H9 (cell line): ENCODE measurements around the gene PIK3R4. TPM values are rescaled to one million over a fixed set of nuclear protein-coding genes. Genes with fewer than 3 reads are reported as not detected.

Source experiments
- DNase-seq: peaks from one replicate; pipeline ENCODE4 v3.0.0-alpha.2; 2017
- H2AFZ ChIP-seq: one replicate; pipeline ENCODE4 v1.6.1; 2013; ENCODE audit warnings: mild to moderate bottlenecking, low read length, control low read depth, moderate library complexity
- H2AK5ac ChIP-seq: 2 replicates; pipeline ENCODE4 v1.6.1; 2013; ENCODE audit warnings: low read length, control low read depth, mixed read lengths; ENCODE audit not compliant: insufficient read length
- H2BK120ac ChIP-seq: one replicate; pipeline ENCODE4 v1.6.1; 2013; ENCODE audit warnings: low read depth, mild to moderate bottlenecking, low read length, control low read depth, inconsistent platforms; ENCODE audit not compliant: poor library complexity, severe bottlenecking
- H2BK12ac ChIP-seq: 2 replicates; pipeline ENCODE4 v1.6.1; 2013; ENCODE audit warnings: low read length, control low read depth, mixed read lengths, low read depth; ENCODE audit not compliant: insufficient read length
- H2BK15ac ChIP-seq: 2 replicates; pipeline ENCODE4 v1.6.1; 2013; ENCODE audit warnings: low read depth, low read length, control low read depth
- H2BK20ac ChIP-seq: one replicate; pipeline ENCODE4 v1.6.1; 2013; ENCODE audit warnings: low read depth, mild to moderate bottlenecking, low read length, control low read depth, inconsistent platforms; ENCODE audit not compliant: poor library complexity, severe bottlenecking
- H2BK5ac ChIP-seq: 2 replicates; pipeline ENCODE4 v1.6.1; 2013; ENCODE audit warnings: low read length, control low read depth, mixed read lengths; ENCODE audit not compliant: insufficient read length
- H3K14ac ChIP-seq: 2 replicates; pipeline ENCODE4 v1.6.1; 2013; ENCODE audit warnings: low read length, control low read depth; ENCODE audit not compliant: insufficient read depth
- H3K18ac ChIP-seq: 2 replicates; pipeline ENCODE4 v1.6.1; 2013; ENCODE audit warnings: low read depth, mild to moderate bottlenecking, mixed read lengths, low read length, control low read depth; ENCODE audit not compliant: insufficient read length
- H3K23ac ChIP-seq: 2 replicates; pipeline ENCODE4 v1.6.1; 2013; ENCODE audit warnings: low read length, control low read depth, mixed read lengths, low read depth; ENCODE audit not compliant: insufficient read length
- H3K23me2 ChIP-seq: 2 replicates; pipeline ENCODE4 v1.6.1; 2013; ENCODE audit warnings: low read depth, mild to moderate bottlenecking, mixed read lengths, low read length, control low read depth; ENCODE audit not compliant: insufficient read length, poor library complexity, severe bottlenecking
- H3K27ac ChIP-seq: 2 replicates; pipeline ENCODE4 v1.5.1; 2013; ENCODE audit warnings: low read length, control low read depth, mixed read lengths, low read depth; ENCODE audit not compliant: insufficient read length
- H3K27me3 ChIP-seq: 2 replicates; pipeline ENCODE4 v1.6.1; 2013; ENCODE audit warnings: low read length, control low read depth, inconsistent platforms; ENCODE audit not compliant: insufficient read depth
- H3K4ac ChIP-seq: 2 replicates; pipeline ENCODE4 v1.6.1; 2013; ENCODE audit warnings: low read depth, mild to moderate bottlenecking, control low read depth, inconsistent platforms, low read length, moderate library complexity
- H3K4me1 ChIP-seq: 2 replicates; pipeline ENCODE4 v1.6.1; 2013; ENCODE audit warnings: low read length, control low read depth, inconsistent platforms; ENCODE audit not compliant: insufficient read depth
- H3K4me2 ChIP-seq: 2 replicates; pipeline ENCODE4 v1.6.1; 2013; ENCODE audit warnings: low read length, control low read depth, mixed read lengths; ENCODE audit not compliant: insufficient read length, insufficient read depth
- H3K56ac ChIP-seq: 2 replicates; pipeline ENCODE4 v1.6.1; 2013; ENCODE audit warnings: low read depth, mild to moderate bottlenecking, mixed read lengths, low read length, control low read depth; ENCODE audit not compliant: insufficient read length
- H3K79me1 ChIP-seq: 2 replicates; pipeline ENCODE4 v1.6.1; 2013; ENCODE audit warnings: low read depth, mild to moderate bottlenecking, moderate library complexity, low read length, control low read depth, inconsistent platforms; ENCODE audit not compliant: insufficient read depth, poor library complexity, severe bottlenecking
- H3K79me2 ChIP-seq: 2 replicates; pipeline ENCODE4 v1.6.1; 2013; ENCODE audit warnings: low read length, control low read depth, inconsistent platforms; ENCODE audit not compliant: insufficient read depth
- H3K9ac ChIP-seq: 2 replicates; pipeline ENCODE4 v1.6.1; 2013; ENCODE audit warnings: low read length, control low read depth, mixed read lengths; ENCODE audit not compliant: insufficient read length; ENCODE audit errors: extremely low read depth
- H3K9me3 ChIP-seq: one replicate; pipeline ENCODE4 v1.6.1; 2013; ENCODE audit warnings: low read depth, low read length, inconsistent platforms; ENCODE audit not compliant: control insufficient read depth
- H3T11ph ChIP-seq: one replicate; pipeline ENCODE4 v1.6.1; 2013; ENCODE audit warnings: mild to moderate bottlenecking, low read length, control low read depth, inconsistent platforms
- H4K20me1 ChIP-seq: one replicate; pipeline ENCODE4 v1.6.1; 2013; ENCODE audit not compliant: control insufficient read depth, insufficient read length, insufficient read depth
- H4K5ac ChIP-seq: 2 replicates; pipeline ENCODE4 v1.6.1; 2013; ENCODE audit warnings: low read depth, mild to moderate bottlenecking, mixed read lengths, low read length, control low read depth; ENCODE audit not compliant: insufficient read length
- H4K8ac ChIP-seq: replicated peaks from 2 replicates; pipeline ENCODE4 v1.6.1; 2013; ENCODE audit warnings: low read length, control low read depth, mixed read lengths, low read depth; ENCODE audit not compliant: insufficient read length
- H4K91ac ChIP-seq: 2 replicates; pipeline ENCODE4 v1.6.1; 2013; ENCODE audit warnings: low read depth, mild to moderate bottlenecking, moderate library complexity, mixed read lengths, low read length, control low read depth; ENCODE audit not compliant: insufficient read length
- H3K27ac Mint-ChIP-seq, 3 experiments: 2 replicates in 2 of 3; 3 replicates in 1 of 3; pipeline ENCODE4 v1.8.0; 2020 to 2021; ENCODE audit warnings: mixed read lengths in 3 of 3, mild to moderate bottlenecking in 1 of 3, moderate library complexity in 1 of 3
- H3K27me3 Mint-ChIP-seq: 2 replicates; pipeline ENCODE4 v1.8.0; 2021; ENCODE audit warnings: low read depth, mild to moderate bottlenecking, moderate library complexity, mixed read lengths
- H3K36me3 Mint-ChIP-seq, 3 experiments: 2 replicates in 2 of 3; 3 replicates in 1 of 3; pipeline ENCODE4 v1.8.0; 2020 to 2021; ENCODE audit warnings: low read depth in 3 of 3, mixed read lengths in 3 of 3; ENCODE audit not compliant: insufficient read depth in 1 of 3
- H3K4me1 Mint-ChIP-seq, 2 experiments: 2 replicates each; pipeline ENCODE4 v1.8.0; 2020; ENCODE audit warnings: mixed read lengths in 2 of 2
- H3K4me3 Mint-ChIP-seq, 2 experiments: 2 replicates in 1 of 2; 3 replicates in 1 of 2; pipeline ENCODE4 v1.8.0; 2020 to 2021; ENCODE audit warnings: mild to moderate bottlenecking in 2 of 2, mixed read lengths in 2 of 2, moderate library complexity in 1 of 2
- H3K9me3 Mint-ChIP-seq, 2 experiments: 2 replicates in 1 of 2; 3 replicates in 1 of 2; pipeline ENCODE4 v1.8.0; 2020; ENCODE audit warnings: mild to moderate bottlenecking in 2 of 2, mixed read lengths in 2 of 2, moderate library complexity in 1 of 2
- WGBS: extraction: QIAGEN DNeasy Blood & Tissue Kit; methylation state at CpG from one replicate; pipeline ENCODE4 v1.1.7; 2013; ENCODE audit warnings: missing lambda C conversion rate, low lambda C conversion rate, mixed read lengths; ENCODE audit not compliant: insufficient read length; ENCODE audit errors: extremely low coverage; 5-methylcytosine and 5-hydroxymethylcytosine counted together
- total RNA-seq: library from RNA; stranded (reverse); gene quantifications from 2 replicates; pipeline ENCODE4 v1.2.1, GENCODE V29; 2021
- TF ChIP-seq, protein P1 (sequence below): fragments of 200-600 bp; sonication (generic); conservative IDR thresholded peaks from 3 replicates; pipeline ENCODE4 v1.8.0; 2021; ENCODE audit warnings: antibody characterized with exemption, mild to moderate bottlenecking

The PIK3R4 gene
- total RNA-seq, 1 experiment from 2014 or later, result 28.6 TPM

DNA sequence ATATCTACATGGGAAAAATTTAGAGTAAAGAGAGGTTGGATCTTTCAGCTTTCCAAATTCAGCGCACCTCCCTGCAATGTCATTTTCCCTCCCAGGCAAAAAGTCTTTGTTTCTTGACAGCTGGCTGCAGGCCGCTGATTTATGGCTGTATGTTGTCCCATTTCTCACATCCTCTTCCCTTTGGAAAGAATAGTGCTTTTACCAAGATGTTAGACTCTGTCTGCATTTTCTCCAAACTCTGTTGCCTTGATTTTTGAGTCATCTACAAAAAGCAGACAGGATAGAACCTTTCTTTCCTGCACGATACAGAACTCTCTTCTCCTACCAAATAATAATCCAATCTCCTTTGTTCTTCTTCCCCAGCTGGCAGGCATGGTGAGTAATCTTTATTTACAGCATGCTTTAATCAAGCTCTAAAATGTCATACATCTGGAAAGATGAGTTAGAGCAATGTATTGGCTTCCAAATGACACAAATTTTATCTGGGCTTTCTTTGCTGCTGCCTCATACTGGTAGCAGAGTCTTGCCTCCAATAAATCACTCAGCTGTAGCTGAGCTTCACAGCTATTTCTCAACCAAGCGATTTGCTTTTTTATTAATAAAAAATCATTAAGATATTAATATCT, 101.9 kb downstream of the PIK3R4 start:
- Histone ChIP-seq H3K4me1 (no peaks in the 10 kb centered on the region), H3K56ac (no peak overlapping the region), H3K23ac (no peak overlapping the region), H3K4ac (no peak overlapping the region), H2AFZ (no peak overlapping the region), H2BK20ac (no peak overlapping the region), H4K91ac (no peak overlapping the region), H3K23me2 (no peaks in the 10 kb centered on the region), H2BK12ac (no peak overlapping the region), H3K14ac (no peak overlapping the region), H3K79me2 (no peaks in the 10 kb centered on the region), H3K79me1 (no peaks in the 10 kb centered on the region), H2BK5ac (no peak overlapping the region), H3K27ac (no peak overlapping the region), H2AK5ac (no peak overlapping the region), H3K18ac (no peak overlapping the region), H3K9ac (no peak overlapping the region), H3K4me2 (no peak overlapping the region), H2BK120ac (no peak overlapping the region), H2BK15ac (no peak overlapping the region), H3T11ph (no peak overlapping the region), H3K27me3 (no peaks in the 10 kb centered on the region), H4K8ac (no peak overlapping the region), H4K20me1 (no peaks in the 10 kb centered on the region), H3K9me3 (no peaks in the 10 kb centered on the region), H4K5ac (no peak overlapping the region)
- TF ChIP-seq, protein P1, sequence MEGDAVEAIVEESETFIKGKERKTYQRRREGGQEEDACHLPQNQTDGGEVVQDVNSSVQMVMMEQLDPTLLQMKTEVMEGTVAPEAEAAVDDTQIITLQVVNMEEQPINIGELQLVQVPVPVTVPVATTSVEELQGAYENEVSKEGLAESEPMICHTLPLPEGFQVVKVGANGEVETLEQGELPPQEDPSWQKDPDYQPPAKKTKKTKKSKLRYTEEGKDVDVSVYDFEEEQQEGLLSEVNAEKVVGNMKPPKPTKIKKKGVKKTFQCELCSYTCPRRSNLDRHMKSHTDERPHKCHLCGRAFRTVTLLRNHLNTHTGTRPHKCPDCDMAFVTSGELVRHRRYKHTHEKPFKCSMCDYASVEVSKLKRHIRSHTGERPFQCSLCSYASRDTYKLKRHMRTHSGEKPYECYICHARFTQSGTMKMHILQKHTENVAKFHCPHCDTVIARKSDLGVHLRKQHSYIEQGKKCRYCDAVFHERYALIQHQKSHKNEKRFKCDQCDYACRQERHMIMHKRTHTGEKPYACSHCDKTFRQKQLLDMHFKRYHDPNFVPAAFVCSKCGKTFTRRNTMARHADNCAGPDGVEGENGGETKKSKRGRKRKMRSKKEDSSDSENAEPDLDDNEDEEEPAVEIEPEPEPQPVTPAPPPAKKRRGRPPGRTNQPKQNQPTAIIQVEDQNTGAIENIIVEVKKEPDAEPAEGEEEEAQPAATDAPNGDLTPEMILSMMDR, result no peak
- no CpG with 5 or more reads among the region's 4 CpGs for WGBS
- H3K36me3 Mint-ChIP-seq, result no peaks in the 10 kb centered on the region
- H3K9me3 Mint-ChIP-seq, result no peaks in the 10 kb centered on the region
- no peaks in the 10 kb centered on the region for H3K4me1 Mint-ChIP-seq
- no peaks in the 10 kb centered on the region; the same call in 1 of the 2 replicates for H3K27me3 Mint-ChIP-seq
- DNase-seq, result no peak
- H3K27ac Mint-ChIP-seq, result no peak overlapping the region
- no peak overlapping the region for H3K4me3 Mint-ChIP-seq
